ENCODE results near the gene IL1RAP.

IL1RAP gene

GRCh38 chr3:190579514-190580137, 65.7 kb downstream of the IL1RAP start:
- DNase-seq (ENCODE audit: low read depth in 2 of 2) = no peak

- DNase-seq (ENCODE audit: low read depth in 2 of 2) = no peak
Measured at GRCh38 chr3:190580417-190580816, 66.5 kb downstream of the IL1RAP start.

- DNase-seq (ENCODE audit: low read depth in 2 of 2) = no peak
Measured at GRCh38 chr3:190581041-190581541, 67.2 kb downstream of the IL1RAP start.

GRCh38 chr3:190582667-190583066, 68.8 kb downstream of the IL1RAP start:
- DNase-seq (ENCODE audit: low read depth in 2 of 2) = no peak

GRCh38 chr3:190585805-190586630, 72.1 kb downstream of the IL1RAP start:
- DNase-seq (ENCODE audit: low read depth in 2 of 2) = peak; percentile 36 to 61

GRCh38 chr3:190586631-190587011, 72.7 kb downstream of the IL1RAP start:
- no peak for DNase-seq (ENCODE audit: low read depth in 2 of 2)

- no peak for DNase-seq (ENCODE audit: low read depth in 2 of 2)
Measured at GRCh38 chr3:190588570-190588969, 74.7 kb downstream of the IL1RAP start.

- DNase-seq (ENCODE audit: low read depth in 2 of 2) = no peak
Measured at GRCh38 chr3:190589326-190589725, 75.4 kb downstream of the IL1RAP start.

- DNase-seq (ENCODE audit: low read depth in 2 of 2) = no peak
Measured at GRCh38 chr3:190591080-190591479, 77.2 kb downstream of the IL1RAP start.

GRCh38 chr3:190593075-190593474, 79.2 kb downstream of the IL1RAP start:
- DNase-seq (ENCODE audit: low read depth in 2 of 2) = no peak

GRCh38 chr3:190594171-190594570, 80.3 kb downstream of the IL1RAP start:
- no peak for DNase-seq (ENCODE audit: low read depth in 2 of 2)

- DNase-seq (ENCODE audit: low read depth in 2 of 2) = no peak
Measured at GRCh38 chr3:190595179-190595795, 81.4 kb downstream of the IL1RAP start.

- no peak for DNase-seq (ENCODE audit: low read depth in 2 of 2)
Measured at GRCh38 chr3:190595807-190596206, 81.9 kb downstream of the IL1RAP start.

- no peak for DNase-seq (ENCODE audit: low read depth in 2 of 2)
Measured at GRCh38 chr3:190596349-190597285, 82.7 kb downstream of the IL1RAP start.

- DNase-seq (ENCODE audit: low read depth in 2 of 2) = no peak
Measured at GRCh38 chr3:190597291-190597690, 83.4 kb downstream of the IL1RAP start.

GRCh38 chr3:190601622-190602021, 87.7 kb downstream of the IL1RAP start:
- no peak for DNase-seq (ENCODE audit: low read depth in 2 of 2)

- DNase-seq (ENCODE audit: low read depth in 2 of 2) = no peak
Measured at GRCh38 chr3:190605385-190605784, 91.5 kb downstream of the IL1RAP start.

GRCh38 chr3:190606596-190606995, 92.7 kb downstream of the IL1RAP start:
- no peak for DNase-seq (ENCODE audit: low read depth in 2 of 2)

- no peak for DNase-seq (ENCODE audit: low read depth in 2 of 2)
Measured at GRCh38 chr3:190607021-190607420, 93.1 kb downstream of the IL1RAP start.

GRCh38 chr3:190608850-190609589, 95.1 kb downstream of the IL1RAP start:
- no peak for DNase-seq (ENCODE audit: low read depth in 2 of 2)
